Ovary (tissue), 3 donors: ENCODE results near the gene GALNTL6.

Experiments
- EP300 ChIP-seq: sonication (generic); formaldehyde crosslinking; IDR thresholded peaks from one replicate; pipeline ENCODE4 v1.6.1; 2017; ENCODE audit warnings: antibody characterized with exemption
- POLR2A ChIP-seq: fragments of 450-650 bp; IDR thresholded peaks from one replicate; pipeline ENCODE4 v1.6.1; 2017; ENCODE audit warnings: antibody characterized with exemption, mild to moderate bottlenecking, moderate library complexity
- TF ChIP-seq, protein P1 (sequence below), 3 donors: fragments of 450-650 bp in 2 of 3; fragments of 200-600 bp in 1 of 3; IDR thresholded peaks; one replicate each; pipeline versions ENCODE4 v1.5.1 to v1.8.0; 2016 to 2022; ENCODE audit warnings: antibody characterized with exemption in 3 of 3, mild to moderate bottlenecking in 1 of 3
- donor health status: DM: no; HTN: no; CAD: no.

DNA sequence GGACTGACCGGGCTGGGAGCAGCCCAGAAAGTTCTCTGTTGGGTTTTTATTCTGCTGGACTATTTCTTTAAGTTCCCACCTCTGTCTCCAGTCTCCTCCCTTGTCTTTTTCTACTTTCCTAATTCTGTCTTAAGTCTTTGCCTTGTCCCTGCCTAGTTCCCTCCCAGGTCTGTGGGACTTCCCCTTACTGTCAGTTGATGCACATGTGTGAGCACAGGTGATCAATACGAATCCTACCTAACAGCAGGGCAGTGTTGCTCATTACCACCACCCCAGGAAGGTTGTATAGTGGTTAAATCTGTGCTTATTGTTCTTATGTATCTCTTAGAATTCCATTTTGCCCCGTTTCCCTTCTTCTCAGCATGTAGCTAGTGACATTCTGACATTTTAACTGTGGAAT lies 62.1 kb downstream of the GALNTL6 start:
- TF ChIP-seq, protein P1, sequence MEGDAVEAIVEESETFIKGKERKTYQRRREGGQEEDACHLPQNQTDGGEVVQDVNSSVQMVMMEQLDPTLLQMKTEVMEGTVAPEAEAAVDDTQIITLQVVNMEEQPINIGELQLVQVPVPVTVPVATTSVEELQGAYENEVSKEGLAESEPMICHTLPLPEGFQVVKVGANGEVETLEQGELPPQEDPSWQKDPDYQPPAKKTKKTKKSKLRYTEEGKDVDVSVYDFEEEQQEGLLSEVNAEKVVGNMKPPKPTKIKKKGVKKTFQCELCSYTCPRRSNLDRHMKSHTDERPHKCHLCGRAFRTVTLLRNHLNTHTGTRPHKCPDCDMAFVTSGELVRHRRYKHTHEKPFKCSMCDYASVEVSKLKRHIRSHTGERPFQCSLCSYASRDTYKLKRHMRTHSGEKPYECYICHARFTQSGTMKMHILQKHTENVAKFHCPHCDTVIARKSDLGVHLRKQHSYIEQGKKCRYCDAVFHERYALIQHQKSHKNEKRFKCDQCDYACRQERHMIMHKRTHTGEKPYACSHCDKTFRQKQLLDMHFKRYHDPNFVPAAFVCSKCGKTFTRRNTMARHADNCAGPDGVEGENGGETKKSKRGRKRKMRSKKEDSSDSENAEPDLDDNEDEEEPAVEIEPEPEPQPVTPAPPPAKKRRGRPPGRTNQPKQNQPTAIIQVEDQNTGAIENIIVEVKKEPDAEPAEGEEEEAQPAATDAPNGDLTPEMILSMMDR (IDR thresholded peaks at IDR 0.05): no peak
- TF ChIP-seq POLR2A: no peak
- TF ChIP-seq EP300: no peak
